GM12864 (cell line): ENCODE results near the gene UGT1A4.

Experiments used
- DNase-seq: peaks from one replicate; pipeline ENCODE4 v3.0.0-alpha.2; 2011; ENCODE audit warnings: low read depth
- H3K4me3 ChIP-seq: 2 replicates; pipeline ENCODE4 v1.5.1; 2011; ENCODE audit warnings: mild to moderate bottlenecking, low read depth, low read length, control low read depth
- CTCF ChIP-seq: IDR thresholded peaks from 2 replicates; pipeline ENCODE4 v1.5.1; 2011; ENCODE audit warnings: low read depth, mild to moderate bottlenecking, moderate library complexity, low read length, control low read depth, inconsistent platforms; ENCODE audit errors: missing control alignments

Gene UGT1A4

GRCh38 chr2:233817995-233818638 is 99.6 kb downstream of the UGT1A4 start:
- no peak for TF ChIP-seq CTCF
- no peak for DNase-seq
- no peak overlapping the region for H3K4me3 ChIP-seq

- H3K4me3 ChIP-seq: no peak overlapping the region
- no peak for TF ChIP-seq CTCF
- no peak for DNase-seq
These were observed 100.4 kb downstream of the UGT1A4 start for GRCh38 chr2:233818639-233819621.

DNA sequence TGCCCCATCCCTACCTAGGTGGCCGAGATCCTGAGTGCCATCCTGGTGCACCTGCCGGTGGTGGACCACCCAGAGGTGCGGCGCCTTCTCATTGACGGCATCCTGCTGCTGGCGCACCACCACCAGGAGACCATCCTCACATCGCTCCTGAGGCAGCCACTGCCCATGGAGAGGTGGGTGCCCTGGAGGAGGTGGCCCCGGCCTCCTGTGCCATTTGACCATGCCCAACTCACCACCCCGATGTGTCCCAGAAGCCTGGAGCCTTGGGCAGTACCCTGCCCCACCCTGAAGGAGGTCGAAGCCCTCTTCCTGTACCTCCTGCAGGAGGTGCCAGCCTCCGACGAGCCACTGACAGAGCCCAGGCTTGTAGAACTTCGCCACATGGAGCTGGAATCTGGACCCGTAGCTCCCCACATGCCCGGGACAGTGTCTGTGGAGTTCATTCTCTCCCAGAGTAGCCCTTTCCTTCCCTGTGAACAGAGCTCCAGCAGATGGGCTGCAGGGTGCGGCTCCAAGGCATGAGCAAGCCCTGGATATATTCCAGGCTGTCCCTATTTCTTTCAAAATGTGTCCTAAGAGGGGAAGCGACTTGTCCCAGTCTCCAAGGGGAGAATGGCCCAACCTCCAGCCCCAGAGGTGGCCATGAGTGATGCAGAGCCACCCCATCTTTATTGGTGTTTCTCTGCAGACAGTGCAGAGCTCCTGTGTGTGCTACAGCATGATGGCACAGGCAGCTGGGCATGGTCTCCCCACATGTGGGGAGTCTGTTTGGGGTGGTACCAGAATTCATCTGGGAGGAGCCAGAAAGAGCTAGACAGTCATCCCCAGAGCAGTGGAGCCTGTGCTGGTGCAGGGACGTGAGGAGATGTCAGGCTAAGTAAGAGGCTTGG is 101.6 kb downstream of the UGT1A4 start:
- TF ChIP-seq CTCF: no peak
- DNase-seq: no peak
- H3K4me3 ChIP-seq: no peak overlapping the region

- no peak for TF ChIP-seq CTCF
- no peak overlapping the region for H3K4me3 ChIP-seq
- no peak for DNase-seq
These were observed 102.2 kb downstream of the UGT1A4 start for GRCh38 chr2:233820774-233821105.

DNA sequence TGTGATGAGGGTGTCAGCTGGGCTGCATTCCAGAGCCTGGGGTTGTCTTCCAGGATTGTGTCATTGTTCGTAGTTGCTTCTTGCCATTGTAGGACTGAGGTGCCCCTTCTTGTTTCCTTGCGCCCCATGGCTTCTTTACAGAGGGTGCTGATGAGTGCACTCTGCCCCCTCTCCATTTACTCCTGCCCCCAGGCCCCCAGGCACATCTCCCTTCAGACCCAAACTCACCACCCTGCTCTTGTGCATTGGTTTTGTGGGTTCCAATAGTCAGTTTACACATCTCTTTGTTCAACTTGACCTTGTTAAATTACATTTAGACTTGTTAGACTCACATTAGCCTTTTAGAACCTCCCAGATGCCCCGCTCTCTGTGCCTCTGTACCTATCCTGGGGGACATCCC is 102.7 kb downstream of the UGT1A4 start:
- DNase-seq: no peak
- no peak for TF ChIP-seq CTCF
- no peak overlapping the region for H3K4me3 ChIP-seq

GRCh38 chr2:233821709-233822100 is 103.2 kb downstream of the UGT1A4 start:
- H3K4me3 ChIP-seq: no peak overlapping the region
- no peak for DNase-seq
- TF ChIP-seq CTCF: no peak
